Measurements from ENCODE around the gene TWSG1. TPM values are rescaled to one million over a fixed set of nuclear protein-coding genes. Genes with fewer than 3 reads are reported as not detected.

The TWSG1 gene
- total RNA-seq, 1 donor from 2014 or later: 20.0 TPM

DNA sequence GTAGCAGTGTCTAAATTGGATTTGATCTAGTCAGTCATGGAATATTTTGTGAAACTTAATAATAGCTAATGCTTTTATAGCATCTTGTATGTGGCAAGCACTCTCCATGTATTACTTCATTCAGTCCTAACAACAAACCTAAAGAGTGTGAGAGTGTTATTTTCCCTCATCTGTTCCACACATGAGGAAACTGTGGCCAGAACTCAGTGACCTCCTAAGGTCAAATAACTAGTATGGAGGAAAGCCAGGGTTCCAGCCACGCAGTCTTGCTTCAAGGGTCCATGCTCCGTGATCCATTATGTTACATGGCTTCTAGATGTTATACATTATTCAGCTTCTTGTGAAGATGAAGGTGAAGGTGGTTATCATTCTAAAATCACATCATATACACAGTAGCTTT, 45.5 kb downstream of the TWSG1 start:
- Mint-ChIP-seq H3K27ac (ENCODE audit: unreplicated experiment) (no peak overlapping the region), H3K27me3 (ENCODE audit: unreplicated experiment) (no peaks in the 10 kb centered on the region), H3K4me1 (ENCODE audit: unreplicated experiment) (peaks cover 7% of the 10 kb centered on the region), H3K4me3 (ENCODE audit: unreplicated experiment) (no peak overlapping the region), H3K36me3 (ENCODE audit: low read depth, unreplicated experiment) (no peaks in the 10 kb centered on the region), H3K9me3 (ENCODE audit: unreplicated experiment) (no peaks in the 10 kb centered on the region)
- DNase-seq (ENCODE audit: low spot score): no peak
- TF ChIP-seq, protein P1, sequence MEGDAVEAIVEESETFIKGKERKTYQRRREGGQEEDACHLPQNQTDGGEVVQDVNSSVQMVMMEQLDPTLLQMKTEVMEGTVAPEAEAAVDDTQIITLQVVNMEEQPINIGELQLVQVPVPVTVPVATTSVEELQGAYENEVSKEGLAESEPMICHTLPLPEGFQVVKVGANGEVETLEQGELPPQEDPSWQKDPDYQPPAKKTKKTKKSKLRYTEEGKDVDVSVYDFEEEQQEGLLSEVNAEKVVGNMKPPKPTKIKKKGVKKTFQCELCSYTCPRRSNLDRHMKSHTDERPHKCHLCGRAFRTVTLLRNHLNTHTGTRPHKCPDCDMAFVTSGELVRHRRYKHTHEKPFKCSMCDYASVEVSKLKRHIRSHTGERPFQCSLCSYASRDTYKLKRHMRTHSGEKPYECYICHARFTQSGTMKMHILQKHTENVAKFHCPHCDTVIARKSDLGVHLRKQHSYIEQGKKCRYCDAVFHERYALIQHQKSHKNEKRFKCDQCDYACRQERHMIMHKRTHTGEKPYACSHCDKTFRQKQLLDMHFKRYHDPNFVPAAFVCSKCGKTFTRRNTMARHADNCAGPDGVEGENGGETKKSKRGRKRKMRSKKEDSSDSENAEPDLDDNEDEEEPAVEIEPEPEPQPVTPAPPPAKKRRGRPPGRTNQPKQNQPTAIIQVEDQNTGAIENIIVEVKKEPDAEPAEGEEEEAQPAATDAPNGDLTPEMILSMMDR (IDR thresholded peaks at IDR 0.05; ENCODE audit: unreplicated experiment): no peak

DNA sequence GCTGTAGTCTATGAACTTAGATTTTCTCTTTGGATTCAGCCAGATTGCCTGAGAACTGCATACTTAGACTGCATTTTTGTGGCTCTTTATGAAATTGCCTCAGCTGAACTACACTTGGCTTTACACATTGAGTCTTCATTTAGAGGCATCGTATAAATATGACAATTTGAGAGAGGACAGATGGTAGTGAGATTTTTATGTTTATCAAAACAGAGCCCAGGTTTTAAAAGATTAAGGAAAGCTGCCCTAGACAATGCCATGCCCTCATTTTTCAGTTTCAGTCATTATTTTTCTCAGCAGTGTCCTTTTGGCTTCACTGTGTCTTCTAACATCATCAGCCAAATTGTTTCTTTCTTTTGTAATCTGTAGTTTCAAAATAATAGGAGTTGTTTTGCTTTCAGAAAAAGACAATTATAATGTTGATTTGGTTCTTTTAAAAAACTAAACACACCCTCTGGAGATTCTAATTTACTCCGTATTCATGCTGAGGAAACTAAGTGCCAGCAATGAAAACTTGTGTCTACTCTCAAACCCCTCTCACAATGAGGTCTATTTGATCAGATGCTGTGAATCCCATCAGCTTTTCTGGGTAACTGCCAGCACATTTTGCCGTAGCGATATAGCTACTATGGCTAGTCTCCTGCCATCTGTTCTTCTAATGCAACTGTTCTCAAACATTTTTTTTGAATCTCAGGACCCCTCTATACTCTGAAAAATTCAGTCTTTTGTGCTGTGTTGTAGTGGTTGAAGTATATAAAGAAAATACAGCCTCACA, 46.2 kb downstream of the TWSG1 start:
- Mint-ChIP-seq H3K9me3 (ENCODE audit: unreplicated experiment) (no peaks in the 10 kb centered on the region), H3K4me1 (ENCODE audit: unreplicated experiment) (peaks cover 5% of the 10 kb centered on the region), H3K27ac (ENCODE audit: unreplicated experiment) (no peak overlapping the region), H3K4me3 (ENCODE audit: unreplicated experiment) (no peak overlapping the region), H3K27me3 (ENCODE audit: unreplicated experiment) (no peaks in the 10 kb centered on the region), H3K36me3 (ENCODE audit: low read depth, unreplicated experiment) (no peaks in the 10 kb centered on the region)
- DNase-seq (ENCODE audit: low spot score): no peak
- TF ChIP-seq, protein P1 (IDR thresholded peaks at IDR 0.05; ENCODE audit: unreplicated experiment): no peak

- H3K36me3 Mint-ChIP-seq (ENCODE audit: low read depth, unreplicated experiment): peaks cover 9% of the 10 kb centered on the region
- no peaks in the 10 kb centered on the region for H3K9me3 Mint-ChIP-seq (ENCODE audit: unreplicated experiment)
- no peaks in the 10 kb centered on the region for H3K4me1 Mint-ChIP-seq (ENCODE audit: unreplicated experiment)
- no peak overlapping the region for H3K4me3 Mint-ChIP-seq (ENCODE audit: unreplicated experiment)
- no peak overlapping the region for H3K27ac Mint-ChIP-seq (ENCODE audit: unreplicated experiment)
- no peak for DNase-seq (ENCODE audit: low spot score)
- peaks cover 2% of the 10 kb centered on the region for H3K27me3 Mint-ChIP-seq (ENCODE audit: unreplicated experiment)
- TF ChIP-seq, protein P1 (IDR thresholded peaks at IDR 0.05; ENCODE audit: unreplicated experiment): no peak
These were observed 52.3 kb downstream of the TWSG1 start for GRCh38 chr18:9386879-9387278.

DNA sequence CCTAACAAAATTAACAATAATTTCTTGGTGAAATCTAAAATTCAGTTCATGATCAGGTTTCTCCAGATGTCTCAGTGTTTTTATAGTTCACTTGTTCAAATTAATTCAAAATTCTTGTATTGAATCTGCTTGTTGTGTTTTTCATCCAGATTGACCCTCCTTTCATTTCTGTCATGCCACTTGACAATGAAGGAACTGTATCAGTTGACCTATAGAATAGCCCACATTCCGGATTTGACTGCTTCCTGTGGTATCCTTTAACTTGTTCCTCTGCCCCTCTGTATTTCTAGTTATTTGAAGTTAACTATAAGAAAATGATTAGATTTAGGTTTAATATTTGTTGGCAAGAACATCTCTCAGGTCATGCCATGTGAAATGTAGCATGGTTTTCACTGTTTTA, 53.3 kb downstream of the TWSG1 start:
- Mint-ChIP-seq H3K27me3 (ENCODE audit: unreplicated experiment) (peaks cover 2% of the 10 kb centered on the region), H3K36me3 (ENCODE audit: low read depth, unreplicated experiment) (peaks cover 9% of the 10 kb centered on the region), H3K27ac (ENCODE audit: unreplicated experiment) (no peak overlapping the region), H3K4me3 (ENCODE audit: unreplicated experiment) (no peak overlapping the region), H3K4me1 (ENCODE audit: unreplicated experiment) (no peaks in the 10 kb centered on the region), H3K9me3 (ENCODE audit: unreplicated experiment) (no peaks in the 10 kb centered on the region)
- DNase-seq (ENCODE audit: low spot score): no peak
- TF ChIP-seq, protein P1 (IDR thresholded peaks at IDR 0.05; ENCODE audit: unreplicated experiment): no peak

- Mint-ChIP-seq H3K9me3 (ENCODE audit: unreplicated experiment) (no peaks in the 10 kb centered on the region), H3K4me3 (ENCODE audit: unreplicated experiment) (no peak overlapping the region), H3K36me3 (ENCODE audit: low read depth, unreplicated experiment) (peaks cover 12% of the 10 kb centered on the region), H3K4me1 (ENCODE audit: unreplicated experiment) (no peaks in the 10 kb centered on the region), H3K27ac (ENCODE audit: unreplicated experiment) (no peak overlapping the region), H3K27me3 (ENCODE audit: unreplicated experiment) (peaks cover 2% of the 10 kb centered on the region)
- TF ChIP-seq, protein P1 (IDR thresholded peaks at IDR 0.05; ENCODE audit: unreplicated experiment): no peak
- no peak for DNase-seq (ENCODE audit: low spot score)
These were observed 55.1 kb downstream of the TWSG1 start for GRCh38 chr18:9389706-9390105.

All from endothelial cell (in vitro differentiated cells).